CD14-positive monocyte (primary cell): Measurements from ENCODE around the gene ADM2. TPM values are rescaled to one million over a fixed set of nuclear protein-coding genes. Genes with fewer than 3 reads are reported as not detected.

Source experiments
- DNase-seq, 3 donors: peaks; one replicate each; pipeline ENCODE4 v3.0.0-alpha.2; 2011 to 2022
- H2AFZ ChIP-seq: 2 replicates; pipeline ENCODE4 v1.6.0; 2012; ENCODE audit warnings: mild to moderate bottlenecking, low read depth, low read length, inconsistent platforms; ENCODE audit not compliant: insufficient read depth, poor library complexity, severe bottlenecking
- H3K27ac ChIP-seq, 2 donors: 1 replicate in 1 of 2; 2 replicates in 1 of 2; pipeline ENCODE4 v1.5.1; 2012 to 2013; ENCODE audit warnings: low read length in 2 of 2, control low read depth in 1 of 2, inconsistent platforms in 1 of 2, low read depth in 1 of 2, mild to moderate bottlenecking in 1 of 2
- H3K27me3 ChIP-seq, 2 donors: one replicate each; pipeline versions ENCODE4 v1.6.0 to v1.6.1; 2011 to 2013; ENCODE audit warnings: low read length in 2 of 2; ENCODE audit not compliant: control insufficient read depth in 2 of 2, insufficient read depth in 2 of 2
- H3K36me3 ChIP-seq, 2 donors: replicated peaks in 1 of 2; 1 replicate in 1 of 2; 2 replicates in 1 of 2; pipeline versions ENCODE4 v1.5.1 to v1.6.1; 2012 to 2013; ENCODE audit warnings: low read length in 2 of 2, control low read depth in 1 of 2, inconsistent platforms in 1 of 2, mild to moderate bottlenecking in 1 of 2; ENCODE audit not compliant: insufficient read depth in 2 of 2, control insufficient read depth in 1 of 2
- H3K4me1 ChIP-seq, 2 donors: 1 replicate in 1 of 2; 2 replicates in 1 of 2; pipeline versions ENCODE4 v1.5.1 to v1.6.1; 2012 to 2013; ENCODE audit warnings: low read length in 2 of 2, control low read depth in 1 of 2, inconsistent platforms in 1 of 2, mild to moderate bottlenecking in 1 of 2, moderate library complexity in 1 of 2; ENCODE audit not compliant: insufficient read depth in 2 of 2, control insufficient read depth in 1 of 2
- H3K4me2 ChIP-seq: replicated peaks from 2 replicates; pipeline ENCODE3; 2012; ENCODE audit warnings: low read length, moderate library complexity, mild to moderate bottlenecking; ENCODE audit not compliant: poor library complexity, severe bottlenecking; ENCODE audit errors: extremely low read depth
- H3K4me3 ChIP-seq, 3 experiments: fragments of 200-600 bp in 1 of 3; sonication (generic) in 1 of 3; replicated peaks in 1 of 3; 1 replicate in 2 of 3; 2 replicates in 1 of 3; pipeline ENCODE4 v1.5.1; 2011 to 2013; ENCODE audit warnings: low read length in 3 of 3, mild to moderate bottlenecking in 3 of 3, control low read depth in 2 of 3, low read depth in 2 of 3, inconsistent platforms in 1 of 3, moderate library complexity in 1 of 3
- H3K79me2 ChIP-seq: 2 replicates; pipeline ENCODE4 v1.6.0; 2012; ENCODE audit warnings: mild to moderate bottlenecking, control low read depth, inconsistent platforms, low read length, moderate library complexity; ENCODE audit not compliant: insufficient read depth
- H3K9ac ChIP-seq: 2 replicates; pipeline ENCODE4 v1.6.0; 2017; ENCODE audit warnings: low read length, mild to moderate bottlenecking; ENCODE audit not compliant: insufficient read depth, poor library complexity, severe bottlenecking
- H3K9me3 ChIP-seq, 2 donors: replicated peaks in 1 of 2; 1 replicate in 1 of 2; 2 replicates in 1 of 2; pipeline versions ENCODE4 v1.5.1 to v1.6.1; 2012 to 2013; ENCODE audit warnings: low read length in 2 of 2, control low read depth in 1 of 2; ENCODE audit not compliant: control insufficient read depth in 1 of 2, insufficient read depth in 1 of 2
- H4K20me1 ChIP-seq: 2 replicates; pipeline ENCODE4 v1.6.0; 2012; ENCODE audit warnings: mild to moderate bottlenecking, low read length, control low read depth, moderate library complexity; ENCODE audit not compliant: insufficient read depth
- H3K27ac Mint-ChIP-seq, 7 donors: one replicate each; pipeline ENCODE4 v1.8.0; 2020; ENCODE audit warnings: mild to moderate bottlenecking in 7 of 7, mixed read lengths in 7 of 7, moderate library complexity in 6 of 7, inconsistent platforms in 2 of 7
- H3K27me3 Mint-ChIP-seq, 3 donors: one replicate each; pipeline ENCODE4 v1.8.0; 2021 to 2022; ENCODE audit warnings: low read depth in 3 of 3, mild to moderate bottlenecking in 3 of 3, mixed read lengths in 3 of 3, moderate library complexity in 3 of 3, inconsistent platforms in 1 of 3
- H3K36me3 Mint-ChIP-seq, 2 donors: one replicate each; pipeline ENCODE4 v1.8.0; 2020; ENCODE audit warnings: mixed read lengths in 2 of 2, inconsistent platforms in 1 of 2, mild to moderate bottlenecking in 1 of 2
- H3K4me1 Mint-ChIP-seq: one replicate; pipeline ENCODE4 v1.8.0; 2020; ENCODE audit warnings: mild to moderate bottlenecking, mixed read lengths
- H3K4me3 Mint-ChIP-seq, 2 donors: one replicate each; pipeline ENCODE4 v1.8.0; 2020; ENCODE audit warnings: mild to moderate bottlenecking in 2 of 2, mixed read lengths in 2 of 2, moderate library complexity in 1 of 2
- H3K9me3 Mint-ChIP-seq, 7 donors: one replicate each; pipeline ENCODE4 v1.8.0; 2020 to 2022; ENCODE audit warnings: mixed read lengths in 7 of 7, mild to moderate bottlenecking in 6 of 7, moderate library complexity in 6 of 7, inconsistent platforms in 2 of 7
- WGBS: methylation state at CpG from one replicate; pipeline ENCODE4 v1.1.5; 2013; ENCODE audit warnings: missing lambda C conversion rate; ENCODE audit not compliant: insufficient coverage; 5-methylcytosine and 5-hydroxymethylcytosine counted together
- intact Hi-C, 2 donors: fragments of 100-400 bp; cut with micrococcal nuclease; formaldehyde crosslinking; loops; one replicate each; pipeline versions ENCODE4 v1.15.0 to v1.15.1; 2023
- polyA plus RNA-seq, 3 donors: library from polyadenylated mRNA; depleted of rRNA in 1 of 3; unstranded in 2 of 3; stranded (reverse) in 1 of 3; fragments of 300-500 nt in 2 of 3; fragments of >200 nt in 1 of 3; fragmentation: Illumina TruSeq in 2 of 3; gene quantifications; 1 replicate in 2 of 3; 2 replicates in 1 of 3; pipeline ENCODE4 v1.2.3, GENCODE V29; 2012 to 2021
- TF ChIP-seq, protein P1 (sequence below): fragments of 200-600 bp; IDR thresholded peaks from one replicate; pipeline ENCODE4 v1.8.0; 2022; ENCODE audit warnings: antibody characterized with exemption, mild to moderate bottlenecking

ADM2 gene
- polyA plus RNA-seq, 3 donors = 0.05 TPM; not detected in 2

DNA sequence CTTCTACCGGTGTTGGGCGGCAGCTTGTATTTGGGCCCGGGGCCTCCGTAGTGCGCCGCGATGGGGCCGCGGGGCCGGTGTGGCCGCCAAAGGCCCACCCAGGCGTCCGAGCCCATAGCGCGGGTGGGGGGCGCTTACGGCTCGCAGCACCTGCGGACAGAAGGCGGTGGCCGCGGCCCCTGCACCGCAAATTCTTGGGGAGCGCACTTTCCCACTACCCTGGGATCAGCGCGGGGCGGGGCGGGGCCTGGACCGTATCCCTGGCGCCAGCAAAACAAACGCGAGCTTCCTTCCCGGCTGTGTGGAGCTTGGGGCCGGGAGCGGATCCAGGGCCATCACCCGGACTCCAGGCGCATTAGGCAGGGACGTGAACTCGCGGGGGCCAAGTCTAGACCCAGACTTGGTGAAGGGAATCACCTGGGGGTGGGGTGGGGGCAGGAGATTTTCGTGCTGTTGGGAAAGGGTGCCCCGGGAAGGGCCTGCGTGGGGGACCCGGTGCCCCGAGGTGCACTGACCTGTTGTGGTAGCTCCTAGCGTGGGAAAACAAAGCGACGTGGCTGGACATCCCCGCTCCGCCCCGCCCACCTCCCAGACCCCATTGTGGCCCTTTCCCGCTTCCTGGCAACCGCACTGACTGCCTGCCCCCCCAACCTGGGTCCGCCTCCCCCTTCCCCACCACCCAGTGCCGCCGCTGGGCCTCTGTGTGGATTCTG lies 50.8 kb downstream of the ADM2 start:
- H3K36me3 ChIP-seq = peaks cover 13 to 16% of the 10 kb centered on the region in 2 donors
- H3K9me3 ChIP-seq = no peaks in the 10 kb centered on the region
- peak overlapping the region; percentile 99 to 100 (median 99) for H3K27ac Mint-ChIP-seq
- H2AFZ ChIP-seq = no peak overlapping the region
- no peaks in the 10 kb centered on the region for H3K27me3 Mint-ChIP-seq
- TF ChIP-seq, protein P1, sequence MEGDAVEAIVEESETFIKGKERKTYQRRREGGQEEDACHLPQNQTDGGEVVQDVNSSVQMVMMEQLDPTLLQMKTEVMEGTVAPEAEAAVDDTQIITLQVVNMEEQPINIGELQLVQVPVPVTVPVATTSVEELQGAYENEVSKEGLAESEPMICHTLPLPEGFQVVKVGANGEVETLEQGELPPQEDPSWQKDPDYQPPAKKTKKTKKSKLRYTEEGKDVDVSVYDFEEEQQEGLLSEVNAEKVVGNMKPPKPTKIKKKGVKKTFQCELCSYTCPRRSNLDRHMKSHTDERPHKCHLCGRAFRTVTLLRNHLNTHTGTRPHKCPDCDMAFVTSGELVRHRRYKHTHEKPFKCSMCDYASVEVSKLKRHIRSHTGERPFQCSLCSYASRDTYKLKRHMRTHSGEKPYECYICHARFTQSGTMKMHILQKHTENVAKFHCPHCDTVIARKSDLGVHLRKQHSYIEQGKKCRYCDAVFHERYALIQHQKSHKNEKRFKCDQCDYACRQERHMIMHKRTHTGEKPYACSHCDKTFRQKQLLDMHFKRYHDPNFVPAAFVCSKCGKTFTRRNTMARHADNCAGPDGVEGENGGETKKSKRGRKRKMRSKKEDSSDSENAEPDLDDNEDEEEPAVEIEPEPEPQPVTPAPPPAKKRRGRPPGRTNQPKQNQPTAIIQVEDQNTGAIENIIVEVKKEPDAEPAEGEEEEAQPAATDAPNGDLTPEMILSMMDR = no peak
- H3K4me1 ChIP-seq = peaks cover 76 to 87% of the 10 kb centered on the region in 2 donors
- no peaks in the 10 kb centered on the region for H3K27me3 ChIP-seq
- peak overlapping the region; percentile 100 for H3K9ac ChIP-seq
- H3K4me3 ChIP-seq = peak overlapping the region; percentile 72 to 99 (median 92)
- peak overlapping the region; percentile 90 to 93 for H3K4me3 Mint-ChIP-seq
- H3K27ac ChIP-seq = peak overlapping the region; percentile 100
- peaks cover 54% of the 10 kb centered on the region for H3K4me1 Mint-ChIP-seq
- peak overlapping the region; percentile 95 for H3K4me2 ChIP-seq
- WGBS = 0% methylated on average over 46 of the region's 56 CpGs
- H3K36me3 Mint-ChIP-seq = peaks cover 21 to 23% of the 10 kb centered on the region in 2 donors
- peaks cover 27% of the 10 kb centered on the region for H4K20me1 ChIP-seq
- H3K9me3 Mint-ChIP-seq = no peaks in the 10 kb centered on the region
- peaks cover 84% of the 10 kb centered on the region for H3K79me2 ChIP-seq
- DNase-seq = peak in 1 of 3 donors; percentile 52
- intact Hi-C loops = loop anchor here (1.0 to 10.0 kb wide), 4 partner anchors 7 to 597 kb away; partner anchors contain the start of gene TRABD (in 1 of the 2)

DNA sequence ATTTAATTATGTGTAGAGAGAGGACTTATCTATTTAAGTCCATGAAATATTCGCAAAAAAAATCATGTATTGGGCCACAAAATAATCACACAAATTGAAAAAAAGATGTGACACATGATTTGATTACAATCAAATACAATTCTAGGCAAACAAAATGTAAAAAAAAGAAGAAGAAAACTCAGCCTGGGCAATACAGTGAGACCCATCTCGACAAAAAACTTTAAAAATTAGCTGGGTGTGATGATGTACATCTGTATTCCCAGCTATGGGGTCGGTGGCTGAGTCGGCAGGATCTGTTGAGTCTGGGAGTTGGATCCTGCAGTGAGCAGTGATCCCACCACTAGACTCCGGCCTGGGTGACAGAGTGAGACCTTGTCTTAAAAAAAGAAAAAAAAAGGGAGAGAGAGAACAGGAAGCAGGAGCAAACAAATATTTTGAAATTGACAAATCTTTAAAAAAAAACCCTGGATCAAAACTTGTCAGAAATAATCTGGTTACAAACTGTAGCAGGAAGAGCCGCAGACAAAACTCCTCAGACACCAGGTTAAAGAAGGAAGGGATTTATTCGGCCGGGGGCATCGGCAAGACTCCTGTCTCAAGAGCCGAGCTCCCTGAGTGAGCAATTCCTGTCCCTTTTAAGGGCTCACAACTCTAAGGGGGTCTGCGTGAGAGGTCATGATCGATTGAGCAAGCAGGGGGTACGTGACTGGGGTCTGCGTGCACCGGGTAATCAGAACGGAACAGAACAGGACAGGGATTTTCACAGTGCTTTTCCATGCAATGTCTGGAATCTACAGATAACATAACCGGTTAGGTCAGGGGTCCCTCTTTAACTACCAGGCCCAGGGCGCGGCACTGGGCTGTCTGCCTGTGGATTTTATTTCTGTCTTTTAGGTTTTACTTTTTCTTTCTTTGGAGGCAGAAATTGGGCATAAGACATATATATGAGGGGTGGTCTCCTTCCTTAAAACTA lies 51.8 kb downstream of the ADM2 start:
- Mint-ChIP-seq H3K4me3 (peak overlapping the region; percentile 90 to 93), H3K4me1 (peaks cover 54% of the 10 kb centered on the region), H3K9me3 (no peaks in the 10 kb centered on the region), H3K36me3 (peaks cover 11 to 17% of the 10 kb centered on the region in 2 donors), H3K27ac (peak overlapping the region; percentile 99 to 100 (median 99)), H3K27me3 (no peaks in the 10 kb centered on the region)
- 78% methylated on average over 11 of the region's 19 CpGs for WGBS
- DNase-seq = no peak
- Histone ChIP-seq H4K20me1 (peaks cover 17% of the 10 kb centered on the region), H3K27me3 (no peaks in the 10 kb centered on the region), H3K36me3 (peaks cover 11 to 13% of the 10 kb centered on the region in 2 donors), H3K9ac (peak overlapping the region; percentile 100), H2AFZ (no peak overlapping the region), H3K4me3 (peak overlapping the region; percentile 72 to 99 (median 92)), H3K9me3 (no peaks in the 10 kb centered on the region), H3K4me1 (peaks cover 76 to 87% of the 10 kb centered on the region in 2 donors), H3K4me2 (peak overlapping the region; percentile 95), H3K27ac (peak overlapping the region; percentile 100), H3K79me2 (peaks cover 77% of the 10 kb centered on the region)
- intact Hi-C loops = loop anchor here in 1 of 2 donors (5.0 to 10.0 kb wide), 3 partner anchors 231 to 598 kb away; partner anchors contain the start of gene TRABD
- TF ChIP-seq, protein P1 = no peak
